SK-N-SH (cell line): Measurements from ENCODE around the gene ARIH2. TPM values are rescaled to one million over a fixed set of nuclear protein-coding genes. Genes with fewer than 3 reads are reported as not detected.

ENCODE experiments used
- CTCF ChIA-PET: fragments of 300-600, 350-600 bp; formaldehyde crosslinking; extraction: SDS; loops from one replicate; lab custom pipeline; 2021; lab: Yijun Ruan, JAX
- POLR2A ChIA-PET: fragments of 350-600 bp; sonication (Branson Sonifier 250); formaldehyde crosslinking; extraction: SDS; loops from one replicate; lab custom pipeline; 2020; ENCODE audit warnings: antibody characterized with exemption, inconsistent platforms; lab: Yijun Ruan, JAX
- DNase-seq: peaks from one replicate; pipeline ENCODE4 v3.0.0; 2012
- H2AFZ ChIP-seq: fragments of 200-600 bp; sonication (generic); 2 replicates; pipeline ENCODE4 v1.8.1; 2016; ENCODE audit warnings: antibody characterized with exemption, mild to moderate bottlenecking, low read depth
- H3F3A ChIP-seq: fragments of 200-600 bp; sonication (generic); replicated peaks from 2 replicates; pipeline ENCODE3; 2016; ENCODE audit warnings: antibody characterized with exemption, mild to moderate bottlenecking; ENCODE audit not compliant: insufficient read depth
- H3K27ac ChIP-seq, 2 experiments: fragments of 200-500 bp in 1 of 2; fragments of 200-600 bp in 1 of 2; sonication (Bioruptor generic) in 1 of 2; sonication (generic), shearing (Covaris generic) in 1 of 2; 2 replicates each; pipeline versions ENCODE4 v1.5.1 to v1.6.1; 2014 to 2016; ENCODE audit warnings: low read depth in 2 of 2, inconsistent platforms in 1 of 2, low read length in 1 of 2, mild to moderate bottlenecking in 1 of 2, mixed read lengths in 1 of 2
- H3K27me3 ChIP-seq: fragments of 200-600 bp; sonication (generic), shearing (Covaris generic); 2 replicates; pipeline ENCODE4 v1.6.1; 2016; ENCODE audit warnings: mixed run types; ENCODE audit not compliant: insufficient read depth
- H3K36me3 ChIP-seq, 2 experiments: fragments of 200-500 bp in 1 of 2; fragments of 200-600 bp in 1 of 2; sonication (Bioruptor generic) in 1 of 2; sonication (generic) in 1 of 2; replicated peaks in 1 of 2; 2 replicates each; pipeline versions ENCODE3 to v1.5.1; 2014 to 2016; ENCODE audit warnings: low read length in 1 of 2, mild to moderate bottlenecking in 1 of 2; ENCODE audit not compliant: insufficient read depth in 2 of 2, control insufficient read depth in 1 of 2
- H3K4me1 ChIP-seq, 2 experiments: fragments of 200-500 bp in 1 of 2; fragments of 200-600 bp in 1 of 2; sonication (Bioruptor generic) in 1 of 2; sonication (generic), shearing (Covaris generic) in 1 of 2; 2 replicates each; pipeline versions ENCODE4 v1.5.1 to v1.6.1; 2014 to 2016; ENCODE audit warnings: low read depth in 1 of 2, low read length in 1 of 2, mixed run types in 1 of 2; ENCODE audit not compliant: insufficient read depth in 2 of 2, control insufficient read depth in 1 of 2
- H3K4me2 ChIP-seq: fragments of 200-600 bp; sonication (generic), shearing (Covaris generic); 2 replicates; pipeline ENCODE4 v1.6.1; 2017; ENCODE audit warnings: mixed run types
- H3K4me3 ChIP-seq, 2 experiments: fragments of 200-500 bp in 1 of 2; fragments of 200-600 bp in 1 of 2; sonication (Bioruptor generic) in 1 of 2; sonication (generic), shearing (Covaris generic) in 1 of 2; 2 replicates each; pipeline versions ENCODE4 v1.5.1 to v1.8.1; 2014 to 2016; ENCODE audit warnings: low read depth in 2 of 2, inconsistent platforms in 1 of 2, low read length in 1 of 2, mild to moderate bottlenecking in 1 of 2, mixed read lengths in 1 of 2, moderate library complexity in 1 of 2
- H3K79me2 ChIP-seq: fragments of 200-600 bp; sonication (generic); 2 replicates; pipeline ENCODE4 v1.8.1; 2017; ENCODE audit warnings: mild to moderate bottlenecking; ENCODE audit not compliant: insufficient read depth
- H3K9ac ChIP-seq: fragments of 200-600 bp; sonication (generic); 2 replicates; pipeline ENCODE4 v1.6.1; 2017; ENCODE audit warnings: mixed run types
- H3K9me2 ChIP-seq: fragments of 200-600 bp; sonication (generic); 2 replicates; pipeline ENCODE4 v1.6.1; 2017; ENCODE audit warnings: mixed run types
- H3K9me3 ChIP-seq: fragments of 200-600 bp; sonication (generic); 2 replicates; pipeline ENCODE4 v1.6.1; 2017; ENCODE audit warnings: mixed run types, mild to moderate bottlenecking, moderate library complexity
- H4K20me1 ChIP-seq: fragments of 200-600 bp; sonication (generic); 2 replicates; pipeline ENCODE4 v1.6.1; 2017; ENCODE audit warnings: mild to moderate bottlenecking, mixed run types; ENCODE audit not compliant: insufficient read depth
- ELF1 ChIP-seq: IDR thresholded peaks from 2 replicates; pipeline ENCODE4 v1.4.0; 2012
- FOXJ3 ChIP-seq: sonication (generic); formaldehyde crosslinking; IDR thresholded peaks from 2 replicates; pipeline ENCODE4 v1.5.1; 2020; ENCODE audit warnings: mild to moderate bottlenecking, missing genetic modification reagents
- IRF3 ChIP-seq: fragments of 150-350 bp; IDR thresholded peaks from 2 replicates; pipeline ENCODE4 v1.6.1; 2016; ENCODE audit warnings: mild to moderate bottlenecking, low read depth, low read length
- JUND ChIP-seq: IDR thresholded peaks from 2 replicates; pipeline ENCODE4 v1.4.0; 2012
- MXI1 ChIP-seq: IDR thresholded peaks from 2 replicates; pipeline ENCODE4 v1.6.1; 2012; ENCODE audit warnings: mild to moderate bottlenecking, low read depth, low read length, improper control_type of control experiment
- RCOR1 ChIP-seq: fragments of 150-350 bp; IDR thresholded peaks from 2 replicates; pipeline ENCODE4 v1.6.1; 2017; ENCODE audit warnings: antibody characterized with exemption, low read length
- REST ChIP-seq: IDR thresholded peaks from 2 replicates; pipeline ENCODE4 v1.6.1; 2012; ENCODE audit warnings: mild to moderate bottlenecking, low read depth, low read length, moderate library complexity
- USF1 ChIP-seq: IDR thresholded peaks from 2 replicates; pipeline ENCODE4 v1.4.0; 2012; ENCODE audit warnings: low read depth, borderline replicate concordance
- USF2 ChIP-seq: fragments of 150-350 bp; IDR thresholded peaks from 2 replicates; pipeline ENCODE4 v1.6.1; 2017; ENCODE audit warnings: antibody characterized with exemption, low read length, low read depth, borderline replicate concordance
- WGBS: methylation state at CpG from one replicate; pipeline ENCODE4 v1.1.6; 2017; ENCODE audit warnings: low lambda C conversion rate; 5-methylcytosine and 5-hydroxymethylcytosine counted together
- polyA plus RNA-seq, 3 experiments: library from polyadenylated mRNA; depleted of rRNA; stranded (reverse); fragments of >200 nt; gene quantifications; 2 replicates each; pipeline ENCODE4 v1.2.3, GENCODE V29; 2012

Gene ARIH2
- polyA plus RNA-seq, 1 of the 3 experiments (the other 2 are of a cell fraction) = 69.7 TPM

- Histone ChIP-seq H3K9me2 (no peaks in the 10 kb centered on the region), H3K79me2 (no peaks in the 10 kb centered on the region), H3K4me1 (peaks cover 7 to 9% of the 10 kb centered on the region in 2 experiments; a peak in 1 of 4 replicates), H3K36me3 (no peaks in the 10 kb centered on the region), H3K9me3 (no peaks in the 10 kb centered on the region), H3K27me3 (no peaks in the 10 kb centered on the region), H3K4me2 (peak overlapping the region; percentile 94), H3F3A (no peaks in the 10 kb centered on the region), H2AFZ (peak overlapping the region; percentile 95), H3K27ac (peak overlapping the region in 1 of 2 experiments; percentile 59; a peak in 1 of 4 replicates), H3K4me3 (peak overlapping the region; percentile 64 to 85)
- CTCF ChIA-PET = interaction anchor here (1.1 to 1.6 kb wide), 3 partner anchors 11 to 158 kb away, joined by 3 to 4 read pairs (median 4); no protein-coding TSS in a partner anchor
- TF ChIP-seq RCOR1 = no peak
- TF ChIP-seq ELF1 = no peak
- TF ChIP-seq REST = no peak
- TF ChIP-seq MXI1 = no peak
- TF ChIP-seq USF2 = no peak
- TF ChIP-seq IRF3 = no peak
- no peak for TF ChIP-seq JUND
- no peak for TF ChIP-seq FOXJ3
- no peak for TF ChIP-seq USF1
- TF ChIP-seq, all 33 proteins: peak for 0
- 64% methylated on average over 17 of the region's 17 CpGs for WGBS
- Histone ChIP-seq H3K9ac (peak overlapping the region; percentile 60; the same call in 1 of the 2 replicates), H4K20me1 (no peaks in the 10 kb centered on the region)
- POLR2A ChIA-PET = interaction anchor here (0.6 to 2.0 kb wide), 4 partner anchors 20 to 181 kb away, joined by 3 to 6 read pairs (median 4); partner anchors contain the start of genes ARIH2 and IP6K2
- DNase-seq = no peak
These were observed 20.9 kb upstream of the ARIH2 start for GRCh38 chr3:48897460-48898376.
